Activated naive CD4-positive, alpha-beta T cell treated with anti-CD3 and anti-CD28 coated beads, Interleukin-2, amount 50 U/mL, for 72 hours (primary cell): ENCODE measurements around the gene FAM120A. TPM values are rescaled to one million over a fixed set of nuclear protein-coding genes. Genes with fewer than 3 reads are reported as not detected.

ENCODE experiments used
- ATAC-seq, 2 donors: fragments of 150-1000 bp; cut with Tn5 transposase; 2 replicates each; pipeline ENCODE4 v1.10.0; 2021; ENCODE audit warnings: mild to moderate bottlenecking in 2 of 2, moderate library complexity in 2 of 2
- DNase-seq, 2 donors: peaks; one replicate each; pipeline ENCODE4 v3.0.0; 2021 to 2022; ENCODE audit warnings: low spot score in 2 of 2
- H3K27ac Mint-ChIP-seq, 2 donors: one replicate each; pipeline ENCODE4 v1.8.0; 2022; ENCODE audit warnings: mild to moderate bottlenecking in 2 of 2, mixed read lengths in 2 of 2
- H3K36me3 Mint-ChIP-seq, 2 donors: one replicate each; pipeline ENCODE4 v1.8.0; 2022; ENCODE audit warnings: mixed read lengths in 2 of 2
- H3K9me3 Mint-ChIP-seq, 2 donors: one replicate each; pipeline ENCODE4 v1.8.0; 2022; ENCODE audit warnings: mixed read lengths in 2 of 2
- total RNA-seq, 2 donors: library from RNA; stranded (reverse); gene quantifications; one replicate each; pipeline ENCODE4 v1.2.3, GENCODE V29; 2022

Gene FAM120A
- total RNA-seq, 2 donors from 2014 or later = 76.1 to 130 TPM

- Mint-ChIP-seq H3K27ac (no peak overlapping the region), H3K36me3 (peaks cover 0 to 14% of the 10 kb centered on the region in 2 donors), H3K9me3 (no peaks in the 10 kb centered on the region)
- ATAC-seq = no peak
- no peak for DNase-seq
Observed at GRCh38 chr9:93479726-93480125, 28.2 kb downstream of the FAM120A start.

GRCh38 chr9:93480262-93480661 lies 28.8 kb downstream of the FAM120A start:
- H3K27ac Mint-ChIP-seq = peak overlapping the region in 1 of 2 donors; percentile 81
- ATAC-seq (no peak), DNase-seq (no peak)
- no peaks in the 10 kb centered on the region for H3K9me3 Mint-ChIP-seq
- peaks cover 0 to 12% of the 10 kb centered on the region in 2 donors for H3K36me3 Mint-ChIP-seq

GRCh38 chr9:93480728-93481324 lies 29.3 kb downstream of the FAM120A start:
- Mint-ChIP-seq H3K36me3 (peaks cover 0 to 17% of the 10 kb centered on the region in 2 donors), H3K27ac (no peak overlapping the region), H3K9me3 (no peaks in the 10 kb centered on the region)
- ATAC-seq (no peak), DNase-seq (no peak)

DNA sequence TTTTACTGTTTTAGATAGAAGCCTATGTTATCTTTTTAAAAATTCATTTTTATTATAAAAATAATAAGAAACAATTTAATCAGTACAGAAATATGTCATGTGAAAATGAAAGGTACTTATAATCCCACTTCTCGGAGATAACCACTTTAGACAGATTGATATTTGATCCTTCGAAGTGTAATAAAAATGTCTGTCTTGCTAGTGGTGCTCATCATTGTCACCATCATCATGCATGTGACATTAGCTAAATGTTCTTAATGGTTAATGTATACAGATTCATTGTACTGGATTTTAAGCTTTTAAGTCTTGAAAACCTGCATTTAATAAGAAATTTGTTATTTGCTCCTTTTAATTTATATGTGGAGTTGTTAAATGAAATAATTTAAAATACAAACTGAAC lies 32.0 kb downstream of the FAM120A start:
- ATAC-seq = no peak
- H3K36me3 Mint-ChIP-seq = peaks cover 10 to 36% of the 10 kb centered on the region in 2 donors
- peaks cover 0 to under 1% of the 10 kb centered on the region in 2 donors for H3K9me3 Mint-ChIP-seq
- H3K27ac Mint-ChIP-seq = no peak overlapping the region
- DNase-seq = no peak

DNA sequence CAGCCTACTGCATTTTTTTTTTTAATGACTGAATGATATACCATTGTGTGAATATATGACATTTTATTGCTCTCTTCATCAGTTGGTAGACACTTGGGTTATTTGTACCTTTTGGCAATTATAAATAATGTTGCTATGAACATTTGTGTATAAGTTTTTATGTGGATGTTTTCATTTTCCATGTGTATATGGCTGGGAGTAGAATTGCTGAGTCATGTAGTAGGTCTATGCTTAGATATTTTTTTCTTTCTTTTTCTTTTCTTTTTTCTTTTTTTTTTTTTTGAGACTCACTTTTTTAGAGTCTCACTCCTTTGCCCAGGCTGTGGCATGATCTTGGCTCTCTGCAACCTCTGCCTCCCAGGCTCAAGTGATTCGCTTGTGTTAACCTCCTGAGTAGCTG lies 34.8 kb downstream of the FAM120A start:
- peak overlapping the region; percentile 45 to 53 for H3K27ac Mint-ChIP-seq
- H3K36me3 Mint-ChIP-seq = peaks cover 21 to 44% of the 10 kb centered on the region in 2 donors
- ATAC-seq = peak in 1 of 2 donors; percentile 40

DNA sequence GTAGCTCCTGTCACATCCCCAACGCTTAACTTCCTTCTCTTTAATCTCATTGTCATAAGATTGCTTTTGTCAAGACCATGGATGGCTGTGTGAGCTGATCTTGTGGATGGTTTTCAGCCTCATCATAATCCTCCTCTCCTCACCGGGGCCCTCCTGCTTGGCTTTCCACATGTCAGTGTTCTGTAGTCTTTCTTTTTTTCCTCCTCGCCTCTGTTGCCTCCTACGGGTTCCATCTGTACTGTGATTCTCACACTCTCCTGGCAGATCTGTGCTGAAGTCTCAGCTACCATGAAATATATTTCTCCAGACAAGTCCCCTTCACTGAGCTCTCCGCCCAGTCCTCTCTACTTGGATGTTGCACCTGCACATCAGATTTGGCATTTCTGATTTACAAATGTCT lies 36.8 kb downstream of the FAM120A start:
- Mint-ChIP-seq H3K36me3 (peaks cover 21 to 44% of the 10 kb centered on the region in 2 donors), H3K9me3 (peaks cover 0 to 4% of the 10 kb centered on the region in 2 donors), H3K27ac (peak overlapping the region; percentile 1 to 35)
- no peak for ATAC-seq
- no peak for DNase-seq

More for the DNA sequence above, 34.8 kb downstream of the FAM120A start:
- DNase-seq = no peak
- H3K9me3 Mint-ChIP-seq = peaks cover 0 to 4% of the 10 kb centered on the region in 2 donors

DNA sequence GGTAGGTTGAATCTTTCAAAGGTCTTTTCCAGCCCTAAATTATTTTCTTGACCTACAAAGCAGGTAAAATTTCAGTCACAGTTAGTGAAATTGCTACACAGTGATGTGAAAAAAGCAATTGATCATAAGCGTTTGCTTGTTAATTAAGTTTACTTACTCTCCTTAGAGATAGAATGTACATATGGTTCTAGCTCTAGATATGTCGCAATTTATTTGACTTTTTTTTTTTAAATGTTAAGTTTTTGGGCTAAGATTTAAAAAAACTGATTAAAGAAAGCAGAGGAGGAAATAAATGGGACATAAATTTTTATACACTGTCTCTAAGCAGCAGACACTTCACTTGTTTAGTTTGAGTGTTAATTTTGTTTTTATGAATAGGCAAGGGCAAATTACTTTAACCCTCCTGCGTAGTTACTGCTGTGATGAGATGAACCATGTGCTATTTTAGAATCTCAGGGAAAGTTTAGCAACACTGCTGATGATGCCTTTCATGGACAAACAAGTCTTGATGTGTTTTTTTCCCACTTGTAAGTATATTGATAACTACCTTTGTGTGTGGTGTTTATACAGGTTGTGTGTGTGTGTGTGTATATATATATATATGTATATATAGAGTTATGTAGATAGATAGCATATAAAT lies 40.2 kb downstream of the FAM120A start:
- ATAC-seq (no peak), DNase-seq (no peak)
- Mint-ChIP-seq H3K9me3 (peaks cover 0 to 4% of the 10 kb centered on the region in 2 donors), H3K27ac (no peak overlapping the region), H3K36me3 (peaks cover 32 to 39% of the 10 kb centered on the region in 2 donors)

- no peak for ATAC-seq
- peak overlapping the region in 1 of 2 donors; percentile 47 for H3K27ac Mint-ChIP-seq
Observed at GRCh38 chr9:93492327-93492726, 40.8 kb downstream of the FAM120A start.

GRCh38 chr9:93493949-93494348 lies 42.5 kb downstream of the FAM120A start:
- Mint-ChIP-seq H3K9me3 (no peaks in the 10 kb centered on the region), H3K36me3 (peaks cover 28 to 33% of the 10 kb centered on the region in 2 donors), H3K27ac (peak overlapping the region in 1 of 2 donors; percentile 11)
- ATAC-seq = no peak
- DNase-seq = no peak

More at GRCh38 chr9:93492327-93492726, 40.8 kb downstream of the FAM120A start:
- H3K9me3 Mint-ChIP-seq = peaks cover 0 to 4% of the 10 kb centered on the region in 2 donors
- peaks cover 37 to 38% of the 10 kb centered on the region in 2 donors for H3K36me3 Mint-ChIP-seq
- no peak for DNase-seq

DNA sequence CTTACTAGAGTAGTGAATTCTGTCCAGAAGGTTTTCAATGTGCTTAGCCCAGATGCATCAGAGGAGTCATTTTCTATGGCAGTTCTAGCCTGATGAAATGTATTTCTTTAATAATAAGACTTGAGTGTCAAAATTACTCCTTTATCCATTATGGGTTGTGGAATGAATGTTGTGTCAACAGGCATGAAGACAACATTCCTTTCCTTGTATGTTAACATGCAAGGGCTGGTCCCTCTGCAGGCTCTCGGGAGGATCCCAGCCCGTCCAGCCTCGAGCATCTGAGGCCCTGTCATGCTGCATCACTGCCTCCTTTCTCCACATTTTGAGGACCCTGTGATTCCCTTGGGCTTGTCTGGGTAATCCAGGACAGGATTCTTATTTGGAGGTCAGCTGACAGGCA lies 44.8 kb downstream of the FAM120A start:
- Mint-ChIP-seq H3K36me3 (peaks cover 35 to 48% of the 10 kb centered on the region in 2 donors), H3K27ac (no peak overlapping the region), H3K9me3 (no peaks in the 10 kb centered on the region)
- ATAC-seq (no peak), DNase-seq (no peak)

DNA sequence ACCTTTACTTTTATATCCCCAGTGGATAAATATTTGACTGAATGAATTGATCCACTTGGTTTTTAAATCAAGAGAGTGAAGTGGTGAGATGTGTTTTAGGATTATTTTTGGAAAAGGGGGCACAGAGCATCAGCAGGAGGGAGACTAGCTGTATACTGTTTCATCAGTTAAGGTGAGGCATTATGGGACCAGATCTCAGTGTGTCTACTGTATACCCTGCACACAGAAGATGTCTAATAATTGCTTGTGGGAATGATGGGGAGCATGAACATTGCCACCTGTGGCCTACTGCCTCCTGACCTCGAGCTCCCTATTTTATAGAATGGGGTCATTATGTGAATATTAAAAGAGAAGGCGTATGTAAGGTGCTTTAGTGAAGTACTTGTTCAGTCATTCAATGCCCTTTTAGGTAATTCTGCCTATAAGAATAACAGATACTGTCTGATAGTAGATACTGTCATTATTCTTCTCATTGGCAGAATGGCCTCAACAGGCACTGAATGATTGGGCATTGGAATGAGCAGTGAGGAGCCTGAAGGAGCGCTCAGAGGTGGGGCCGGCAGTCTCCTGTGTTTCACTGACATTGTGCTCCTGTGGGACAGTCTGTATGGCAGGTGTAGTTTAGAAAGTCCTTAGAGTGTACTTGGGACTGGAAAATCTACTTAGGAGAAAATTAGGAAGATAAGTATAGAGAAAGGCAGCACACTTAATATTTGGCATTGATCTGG lies 49.2 kb downstream of the FAM120A start:
- no peak for ATAC-seq
- Mint-ChIP-seq H3K36me3 (peaks cover 28 to 52% of the 10 kb centered on the region in 2 donors), H3K9me3 (no peaks in the 10 kb centered on the region), H3K27ac (peak overlapping the region; percentile 66 to 75)
- DNase-seq = no peak

DNA sequence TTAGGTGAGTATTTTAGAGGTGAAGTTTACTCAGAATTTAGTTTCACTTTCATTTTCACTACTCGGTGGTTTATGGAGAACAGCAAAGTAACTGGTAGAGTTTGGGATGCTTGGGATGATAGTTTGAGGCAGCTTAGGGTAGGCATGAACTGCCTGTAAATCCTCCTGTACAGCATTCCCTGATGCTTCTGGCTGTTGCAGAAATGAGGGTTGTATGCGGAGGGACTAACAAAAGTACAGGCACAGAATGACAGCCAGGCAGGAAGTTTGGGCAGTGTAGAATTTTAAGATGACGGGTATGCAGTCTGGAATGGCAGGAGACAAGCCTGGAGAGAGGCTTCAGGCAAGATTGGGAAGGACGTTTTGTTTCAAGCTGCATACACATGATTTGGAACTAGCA lies 49.9 kb downstream of the FAM120A start:
- DNase-seq = no peak
- Mint-ChIP-seq H3K36me3 (peaks cover 28 to 56% of the 10 kb centered on the region in 2 donors), H3K9me3 (no peaks in the 10 kb centered on the region), H3K27ac (peak overlapping the region; percentile 66 to 75)
- no peak for ATAC-seq

DNA sequence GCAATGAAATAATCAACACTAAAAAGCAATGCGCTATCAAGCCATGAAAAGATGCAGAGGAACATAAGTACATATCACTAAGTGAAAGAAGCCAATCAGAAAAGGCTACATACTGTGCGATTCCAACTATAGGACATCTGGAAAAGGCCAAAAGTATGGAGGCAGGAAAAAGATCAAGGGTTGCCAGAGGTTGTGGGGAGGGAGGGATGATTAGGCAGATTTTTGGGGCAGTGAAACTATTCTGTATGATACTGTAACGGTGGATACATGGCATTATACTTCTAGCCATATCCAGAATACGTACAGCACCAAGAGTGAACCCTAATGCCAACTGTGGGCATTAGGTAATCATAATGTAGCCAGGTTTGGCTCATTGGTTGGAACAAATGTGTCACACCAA lies 51.9 kb downstream of the FAM120A start:
- Mint-ChIP-seq H3K27ac (no peak overlapping the region), H3K9me3 (no peaks in the 10 kb centered on the region), H3K36me3 (peaks cover 17 to 45% of the 10 kb centered on the region in 2 donors)
- DNase-seq = no peak
- no peak for ATAC-seq

DNA sequence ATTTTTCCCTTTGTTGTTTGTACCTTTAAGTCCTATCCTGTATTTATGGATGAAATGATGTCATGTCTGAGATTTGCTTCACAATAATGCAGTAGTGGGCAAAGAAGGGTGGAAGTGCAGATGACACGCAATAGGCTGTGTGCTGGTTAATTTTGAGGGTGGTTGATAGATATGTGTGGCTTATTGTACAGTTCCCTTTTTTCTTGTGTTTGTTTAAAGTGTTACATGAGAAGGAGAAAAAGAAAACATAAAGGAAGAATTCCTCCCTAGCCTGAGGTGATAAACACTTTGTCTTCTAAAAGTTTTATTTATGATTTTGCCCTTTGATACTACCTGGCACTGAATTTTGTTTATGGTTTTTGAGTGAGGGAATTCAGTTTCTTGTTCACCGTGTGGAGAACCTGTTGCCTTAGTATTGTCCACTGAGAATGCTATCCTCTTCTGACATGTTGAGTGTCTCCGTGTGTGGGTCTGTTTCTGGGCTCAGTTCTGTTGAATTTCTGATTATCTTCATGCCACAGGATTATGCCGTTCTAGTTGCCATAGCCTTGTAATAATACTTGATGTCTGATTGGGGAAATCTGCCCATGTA lies 54.2 kb downstream of the FAM120A start:
- Mint-ChIP-seq H3K9me3 (no peaks in the 10 kb centered on the region), H3K27ac (peak overlapping the region in 1 of 2 donors; percentile 1)

DNA sequence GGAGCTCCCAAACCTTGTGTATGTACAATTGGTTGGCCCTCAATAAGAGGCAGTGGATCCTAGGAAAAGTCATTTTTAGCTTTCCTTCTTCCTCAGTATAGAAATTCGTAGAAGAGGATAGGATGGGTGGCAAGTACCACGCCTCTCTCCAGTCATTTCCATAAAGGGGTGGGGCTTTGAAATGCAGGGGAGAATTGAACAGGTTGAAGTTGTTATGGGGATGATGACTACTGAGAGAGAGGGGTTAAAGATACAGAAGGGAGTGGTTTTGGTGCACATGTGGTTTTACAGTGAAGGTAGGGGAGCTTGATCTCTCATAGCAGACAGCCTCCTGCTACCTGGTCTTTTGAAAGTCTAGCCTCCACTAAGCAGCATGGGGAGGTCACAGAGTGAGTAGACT lies 56.3 kb downstream of the FAM120A start:
- H3K27ac Mint-ChIP-seq = peak overlapping the region; percentile 31 to 58
- H3K36me3 Mint-ChIP-seq = peaks cover 0 to 13% of the 10 kb centered on the region in 2 donors
- no peaks in the 10 kb centered on the region for H3K9me3 Mint-ChIP-seq
- ATAC-seq = peak in 1 of 2 donors; percentile 45
- DNase-seq = no peak

More for the DNA sequence above, 54.2 kb downstream of the FAM120A start:
- ATAC-seq = no peak
- peaks cover 10 to 29% of the 10 kb centered on the region in 2 donors for H3K36me3 Mint-ChIP-seq
- DNase-seq = no peak

GRCh38 chr9:93508207-93508606 lies 56.7 kb downstream of the FAM120A start:
- H3K36me3 Mint-ChIP-seq = peaks cover 0 to 10% of the 10 kb centered on the region in 2 donors
- H3K27ac Mint-ChIP-seq = peak overlapping the region in 1 of 2 donors; percentile 31
- DNase-seq = no peak
- no peaks in the 10 kb centered on the region for H3K9me3 Mint-ChIP-seq
- no peak for ATAC-seq

GRCh38 chr9:93509084-93509483 lies 57.6 kb downstream of the FAM120A start:
- DNase-seq (no peak), ATAC-seq (peak in 1 of 2 donors; percentile 20)
- Mint-ChIP-seq H3K27ac (peak overlapping the region in 1 of 2 donors; percentile 31), H3K36me3 (peaks cover 0 to 10% of the 10 kb centered on the region in 2 donors), H3K9me3 (no peaks in the 10 kb centered on the region)
